Fibroblast of the aortic adventitia (primary cell): ENCODE measurements around the gene VLDLR. TPM values are rescaled to one million over a fixed set of nuclear protein-coding genes. Genes with fewer than 3 reads are reported as not detected.

ENCODE experiments used
- DNase-seq: peaks from one replicate; pipeline ENCODE4 v3.0.0-alpha.2; 2010; ENCODE audit warnings: low read depth
- H3K4me3 ChIP-seq: 2 replicates; pipeline ENCODE4 v1.5.1; 2011; ENCODE audit warnings: low read depth, mild to moderate bottlenecking, control low read depth, low read length, moderate library complexity
- total RNA-seq: library from RNA; depleted of rRNA; stranded (reverse); fragments of >200 nt; gene quantifications from 2 replicates; pipeline ENCODE4 v1.2.3, GENCODE V29; 2012; ENCODE audit warnings: low replicate concordance
- TF ChIP-seq, protein P1 (sequence below): IDR thresholded peaks from 2 replicates; pipeline ENCODE4 v1.5.1; 2011; ENCODE audit warnings: mild to moderate bottlenecking, low read length, control low read depth, inconsistent platforms; ENCODE audit not compliant: insufficient read depth

VLDLR gene
- total RNA-seq, 1 donor, result 12.7 TPM

DNA sequence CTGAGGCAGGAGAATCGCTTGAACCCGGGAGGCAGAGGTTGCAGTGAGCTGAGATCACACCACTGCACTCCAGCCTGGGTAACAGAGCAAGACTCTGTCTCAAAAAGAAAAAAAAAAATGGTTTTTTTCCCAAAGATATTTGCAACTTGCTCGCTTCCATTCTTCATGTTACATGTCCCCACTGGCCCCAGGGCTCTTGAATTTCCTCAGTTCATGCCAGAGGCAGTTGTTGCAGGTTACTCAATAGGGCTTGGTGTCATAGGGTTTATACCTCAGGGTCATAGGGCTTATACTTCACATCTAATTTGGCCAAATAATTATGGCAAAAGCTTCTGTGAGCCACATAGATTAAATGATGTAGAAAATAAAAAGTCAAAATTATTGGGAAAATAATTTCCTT lies 51.6 kb downstream of the VLDLR start:
- TF ChIP-seq, protein P1, sequence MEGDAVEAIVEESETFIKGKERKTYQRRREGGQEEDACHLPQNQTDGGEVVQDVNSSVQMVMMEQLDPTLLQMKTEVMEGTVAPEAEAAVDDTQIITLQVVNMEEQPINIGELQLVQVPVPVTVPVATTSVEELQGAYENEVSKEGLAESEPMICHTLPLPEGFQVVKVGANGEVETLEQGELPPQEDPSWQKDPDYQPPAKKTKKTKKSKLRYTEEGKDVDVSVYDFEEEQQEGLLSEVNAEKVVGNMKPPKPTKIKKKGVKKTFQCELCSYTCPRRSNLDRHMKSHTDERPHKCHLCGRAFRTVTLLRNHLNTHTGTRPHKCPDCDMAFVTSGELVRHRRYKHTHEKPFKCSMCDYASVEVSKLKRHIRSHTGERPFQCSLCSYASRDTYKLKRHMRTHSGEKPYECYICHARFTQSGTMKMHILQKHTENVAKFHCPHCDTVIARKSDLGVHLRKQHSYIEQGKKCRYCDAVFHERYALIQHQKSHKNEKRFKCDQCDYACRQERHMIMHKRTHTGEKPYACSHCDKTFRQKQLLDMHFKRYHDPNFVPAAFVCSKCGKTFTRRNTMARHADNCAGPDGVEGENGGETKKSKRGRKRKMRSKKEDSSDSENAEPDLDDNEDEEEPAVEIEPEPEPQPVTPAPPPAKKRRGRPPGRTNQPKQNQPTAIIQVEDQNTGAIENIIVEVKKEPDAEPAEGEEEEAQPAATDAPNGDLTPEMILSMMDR, result no peak
- H3K4me3 ChIP-seq, result no peak overlapping the region
- no peak for DNase-seq

DNA sequence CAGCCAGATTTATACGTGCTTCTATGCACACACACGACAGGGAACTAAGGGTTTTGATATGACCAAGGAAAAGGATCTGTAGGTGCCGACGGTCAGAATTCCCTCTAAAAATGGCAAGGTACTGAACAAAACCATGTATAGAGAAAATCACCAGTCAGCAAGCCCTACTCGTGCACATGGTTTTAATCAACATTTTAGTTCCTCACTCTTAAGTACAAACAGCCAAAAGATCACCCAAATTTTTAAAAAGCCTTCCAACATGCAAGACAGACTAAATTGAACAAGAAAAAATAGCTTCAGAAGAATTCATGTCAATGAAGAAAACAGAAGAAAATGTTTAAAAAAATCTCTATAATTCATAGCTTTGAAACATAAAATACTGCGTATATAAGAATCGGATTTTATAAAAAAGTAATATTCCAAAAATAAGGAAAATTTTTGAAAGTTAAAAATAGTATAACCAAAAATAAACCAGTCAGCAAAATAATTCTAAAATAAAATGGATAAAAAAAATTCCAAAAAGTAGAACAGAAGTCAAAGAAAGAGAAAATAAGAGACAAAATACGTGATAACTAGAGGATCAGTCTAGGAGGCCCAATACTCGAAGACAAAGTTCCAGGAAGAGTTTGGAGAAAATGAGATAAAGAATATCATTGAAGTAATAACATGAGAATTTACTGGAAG lies 52.7 kb downstream of the VLDLR start:
- DNase-seq, result no peak
- TF ChIP-seq, protein P1, result no peak
- H3K4me3 ChIP-seq, result no peak overlapping the region

DNA sequence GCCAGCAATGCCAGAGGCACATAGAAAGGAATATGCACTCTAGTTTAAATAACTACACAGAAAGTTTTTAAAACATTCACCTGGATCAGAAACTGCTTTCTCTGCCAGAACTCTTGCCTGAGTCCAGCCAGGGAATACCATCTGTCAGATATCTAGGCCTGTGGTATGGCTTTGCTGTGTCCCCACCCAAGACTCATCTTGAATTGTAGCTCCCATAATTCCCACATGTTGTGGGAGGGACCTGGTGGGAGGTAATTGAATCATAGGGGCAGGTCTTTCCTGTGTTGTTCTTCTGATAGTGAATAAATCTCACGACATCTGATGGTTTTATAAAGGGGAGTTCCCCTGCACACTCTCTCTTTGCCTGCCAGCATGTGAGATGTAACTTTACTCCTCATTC lies 54.2 kb downstream of the VLDLR start:
- TF ChIP-seq, protein P1, result no peak
- no peak overlapping the region for H3K4me3 ChIP-seq
- no peak for DNase-seq

- TF ChIP-seq, protein P1, result no peak
- no peak for DNase-seq
- H3K4me3 ChIP-seq, result no peak overlapping the region
These were observed 54.9 kb downstream of the VLDLR start for GRCh38 chr9:2676466-2676865.

GRCh38 chr9:2677915-2678889 lies 56.6 kb downstream of the VLDLR start:
- TF ChIP-seq, protein P1, result no peak
- no peak overlapping the region for H3K4me3 ChIP-seq
- DNase-seq, result no peak

GRCh38 chr9:2679011-2679410 lies 57.4 kb downstream of the VLDLR start:
- H3K4me3 ChIP-seq, result no peak overlapping the region
- TF ChIP-seq, protein P1, result no peak
- DNase-seq, result no peak
